Skin of body (tissue), 2 donors: ENCODE results near the gene EXTL1. TPM values are rescaled to one million over a fixed set of nuclear protein-coding genes. Genes with fewer than 3 reads are reported as not detected.
"Not testable (repeated sequence)": the region's sequence is repeated elsewhere in the genome, so short reads cannot be mapped to it uniquely, and the experiment has no call there.

Experiments used
- DNase-seq: peaks from one replicate; lab custom pipeline; 2025; lab: John Stamatoyannopoulos, UW
- total RNA-seq: library from RNA; depleted of rRNA; stranded (reverse); fragments of >200 nt; gene quantifications from one replicate; pipeline ENCODE4 v1.2.3, GENCODE V29; 2014

The EXTL1 gene, protein sequence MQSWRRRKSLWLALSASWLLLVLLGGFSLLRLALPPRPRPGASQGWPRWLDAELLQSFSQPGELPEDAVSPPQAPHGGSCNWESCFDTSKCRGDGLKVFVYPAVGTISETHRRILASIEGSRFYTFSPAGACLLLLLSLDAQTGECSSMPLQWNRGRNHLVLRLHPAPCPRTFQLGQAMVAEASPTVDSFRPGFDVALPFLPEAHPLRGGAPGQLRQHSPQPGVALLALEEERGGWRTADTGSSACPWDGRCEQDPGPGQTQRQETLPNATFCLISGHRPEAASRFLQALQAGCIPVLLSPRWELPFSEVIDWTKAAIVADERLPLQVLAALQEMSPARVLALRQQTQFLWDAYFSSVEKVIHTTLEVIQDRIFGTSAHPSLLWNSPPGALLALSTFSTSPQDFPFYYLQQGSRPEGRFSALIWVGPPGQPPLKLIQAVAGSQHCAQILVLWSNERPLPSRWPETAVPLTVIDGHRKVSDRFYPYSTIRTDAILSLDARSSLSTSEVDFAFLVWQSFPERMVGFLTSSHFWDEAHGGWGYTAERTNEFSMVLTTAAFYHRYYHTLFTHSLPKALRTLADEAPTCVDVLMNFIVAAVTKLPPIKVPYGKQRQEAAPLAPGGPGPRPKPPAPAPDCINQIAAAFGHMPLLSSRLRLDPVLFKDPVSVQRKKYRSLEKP
- 0.69 TPM for total RNA-seq

DNA sequence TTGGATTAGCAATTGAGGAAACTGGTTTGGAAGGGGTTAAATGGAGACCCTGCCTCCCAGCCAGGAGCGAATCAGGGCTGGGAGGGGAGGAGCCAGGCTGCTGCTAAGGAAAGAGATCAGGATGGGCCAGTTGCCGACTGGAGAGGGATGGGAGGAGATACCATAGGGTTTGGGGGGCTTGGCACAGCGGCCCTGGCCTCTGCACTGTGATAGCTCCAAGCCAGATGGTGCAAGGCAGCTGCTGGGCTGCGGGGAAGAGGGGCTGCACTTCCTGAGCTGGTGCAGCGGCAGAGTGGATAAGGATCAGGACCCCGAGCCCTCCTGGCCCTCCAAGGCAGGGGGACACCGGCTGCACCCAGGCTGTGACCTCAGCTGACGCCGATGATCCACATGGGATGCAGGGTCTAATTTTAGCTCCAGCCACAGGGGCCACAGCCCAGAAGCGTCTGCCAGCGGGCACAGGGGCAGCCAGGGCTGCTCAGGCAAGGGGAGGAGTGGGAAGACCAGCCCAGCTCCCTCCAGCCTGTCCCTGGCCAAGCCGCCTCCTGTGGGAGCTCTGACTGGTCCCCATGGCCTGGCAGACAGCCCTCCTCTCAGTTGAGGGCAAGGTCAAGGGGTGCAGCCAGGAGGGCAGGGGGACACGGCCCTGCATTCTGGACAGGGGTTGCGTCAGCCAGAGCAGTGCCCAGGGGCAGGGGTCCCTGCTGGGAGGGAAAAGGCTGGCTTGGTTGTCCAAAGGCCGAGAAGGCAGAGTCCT is at the start of gene EXTL1:
Gene EXTL1, plus strand, starts transcription at position 129 of the 757 bp plus-strand sequence. CDS start 872 bp downstream, outside the sequence.
- peak; percentile 56 for DNase-seq

DNA sequence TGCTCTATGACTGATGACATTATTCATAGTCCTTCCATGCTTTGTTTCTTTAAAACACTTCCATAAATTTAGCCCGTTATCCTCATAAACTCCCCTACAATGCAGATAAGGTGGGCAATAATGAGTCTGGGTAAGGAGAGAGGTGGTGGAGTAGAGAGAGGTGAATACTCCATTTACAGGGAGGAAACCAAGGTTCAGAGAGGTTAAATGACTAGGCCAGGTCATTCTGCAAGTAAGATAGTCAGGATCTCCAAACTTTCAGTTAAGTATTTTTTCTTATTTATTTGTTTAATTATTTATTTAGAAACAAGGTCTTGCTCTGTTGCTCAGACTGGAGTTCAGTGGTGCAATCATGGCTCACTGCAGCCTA is 49.8 kb upstream of the EXTL1 start:
- DNase-seq = no peak

DNA sequence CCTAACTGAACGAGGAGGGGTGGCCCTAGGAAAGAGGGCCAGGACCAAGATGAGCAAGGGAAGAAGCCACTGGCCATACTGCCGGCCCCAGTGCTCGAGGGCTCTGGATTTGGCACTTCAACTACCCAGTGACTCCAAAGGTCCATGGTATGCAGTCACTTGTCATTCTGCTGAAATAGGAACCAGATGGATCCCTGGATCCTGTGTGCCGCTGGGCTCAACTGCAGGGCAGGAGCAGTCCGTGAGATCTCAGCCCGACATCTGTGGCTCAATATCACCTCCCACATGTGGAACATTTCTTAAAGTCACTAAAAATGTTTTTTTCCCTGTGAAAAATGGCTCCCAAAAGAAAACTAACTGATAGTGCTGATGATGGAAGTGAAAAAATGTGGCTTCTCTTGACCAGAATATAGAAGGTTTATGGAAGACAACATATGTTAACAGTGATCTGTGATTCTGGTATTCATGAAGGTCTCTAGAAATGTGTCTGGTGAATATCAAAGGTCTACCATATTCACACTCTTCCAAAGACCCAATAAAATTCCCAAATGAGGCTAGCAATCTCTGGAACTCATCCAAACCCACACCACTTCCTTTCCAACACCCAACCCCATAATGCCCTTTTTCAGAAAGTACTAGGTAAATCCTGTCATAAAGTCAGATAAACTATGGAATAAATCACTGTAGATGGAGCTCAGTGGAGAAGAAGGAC is 47.8 kb upstream of the EXTL1 start:
- no peak for DNase-seq

DNA sequence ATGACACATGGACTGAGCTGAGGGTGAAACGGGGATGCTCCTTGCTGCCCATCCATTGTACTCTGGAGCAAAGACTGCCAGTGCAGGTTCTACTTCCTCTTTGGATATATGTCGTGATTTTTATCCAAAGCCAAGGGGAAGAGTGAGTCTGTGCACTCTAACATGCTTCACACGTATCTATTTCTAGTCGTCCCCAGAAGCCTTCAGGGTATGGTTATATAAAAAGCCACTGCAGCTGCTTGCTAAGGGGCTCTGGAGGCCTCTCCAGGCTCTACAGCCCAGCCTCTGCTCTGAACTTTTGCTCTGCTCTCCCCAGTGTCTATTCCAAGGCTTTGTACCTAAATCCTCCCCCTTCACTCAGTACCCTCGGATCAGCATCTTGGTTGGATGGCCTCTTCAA is 43.8 kb upstream of the EXTL1 start:
- DNase-seq = no peak

- DNase-seq = no peak
Observed at GRCh38 chr1:25978403-25978802, 43.2 kb upstream of the EXTL1 start.

GRCh38 chr1:25979210-25979609 is 42.4 kb upstream of the EXTL1 start:
- DNase-seq = no peak

DNA sequence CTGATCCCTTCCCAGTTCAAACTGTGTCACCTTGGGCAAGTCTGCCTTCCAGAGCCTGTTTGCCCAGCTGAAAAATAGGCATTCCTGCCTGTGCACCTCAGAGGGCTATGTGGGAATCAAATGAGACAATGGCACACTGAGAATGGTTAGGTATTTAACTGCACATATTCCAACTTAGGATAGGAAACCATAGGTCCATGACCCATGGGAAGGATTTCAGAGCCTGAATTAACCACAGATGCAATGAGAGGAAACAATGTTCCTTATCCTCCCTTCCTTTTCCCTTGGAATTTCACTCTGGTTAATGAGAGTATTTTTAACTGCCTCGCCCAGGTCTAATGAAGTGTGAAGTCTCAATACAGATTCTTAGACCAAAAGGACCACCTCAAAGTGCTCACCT is 36.4 kb upstream of the EXTL1 start:
- no peak for DNase-seq

- no peak for DNase-seq
Observed at GRCh38 chr1:25985670-25986069, 35.9 kb upstream of the EXTL1 start.

DNA sequence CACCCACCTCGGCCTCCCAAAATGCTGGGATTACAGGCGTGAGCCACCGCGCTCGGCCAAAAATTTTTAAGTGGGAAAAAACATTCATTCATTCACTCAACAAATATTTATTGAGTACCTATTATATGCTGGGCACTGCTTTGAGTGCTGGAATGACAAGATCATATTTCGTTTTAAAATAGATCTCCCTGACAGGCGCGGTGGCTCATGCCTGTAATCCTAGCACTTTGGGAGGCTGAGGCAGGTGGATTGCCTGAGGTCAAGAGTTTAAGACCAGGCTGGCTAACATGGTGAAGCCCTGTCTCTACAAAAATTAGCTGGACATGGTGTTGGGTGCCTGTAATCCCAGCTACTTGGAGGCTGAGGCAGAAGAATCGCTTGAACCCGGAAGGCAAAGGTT is 34.8 kb upstream of the EXTL1 start:
- not testable (repeated sequence) for DNase-seq

DNA sequence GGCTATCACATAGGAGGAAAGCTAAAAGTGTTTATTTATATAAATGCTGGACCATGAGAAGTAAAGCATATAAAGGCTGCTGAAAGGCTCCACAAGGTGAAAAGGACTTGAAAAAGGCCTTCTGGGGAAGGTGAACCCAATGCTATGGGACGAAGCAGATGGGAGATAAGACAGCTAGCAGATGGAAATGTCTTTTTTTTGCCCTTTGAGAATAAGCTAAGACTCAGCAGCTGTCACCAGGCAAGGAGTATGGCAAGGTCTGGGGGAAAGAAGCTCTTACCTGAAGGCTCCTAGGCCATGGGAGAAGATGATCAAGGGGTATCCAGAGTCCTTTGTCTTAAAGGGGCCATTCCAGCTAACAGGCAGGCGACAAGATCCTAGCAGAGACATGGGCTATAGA is 33.6 kb upstream of the EXTL1 start:
- no peak for DNase-seq

GRCh38 chr1:25989440-25990234 is 31.9 kb upstream of the EXTL1 start:
- no peak for DNase-seq

- DNase-seq = no peak
Observed at GRCh38 chr1:25990251-25990650, 31.3 kb upstream of the EXTL1 start.

GRCh38 chr1:25990702-25991395 is 30.7 kb upstream of the EXTL1 start:
- DNase-seq = no peak

GRCh38 chr1:25991937-25992688 is 29.5 kb upstream of the EXTL1 start:
- no peak for DNase-seq

- DNase-seq = no peak
Observed at GRCh38 chr1:25992689-25993171, 28.8 kb upstream of the EXTL1 start.

GRCh38 chr1:25993197-25993951 is 28.2 kb upstream of the EXTL1 start:
- no peak for DNase-seq

DNA sequence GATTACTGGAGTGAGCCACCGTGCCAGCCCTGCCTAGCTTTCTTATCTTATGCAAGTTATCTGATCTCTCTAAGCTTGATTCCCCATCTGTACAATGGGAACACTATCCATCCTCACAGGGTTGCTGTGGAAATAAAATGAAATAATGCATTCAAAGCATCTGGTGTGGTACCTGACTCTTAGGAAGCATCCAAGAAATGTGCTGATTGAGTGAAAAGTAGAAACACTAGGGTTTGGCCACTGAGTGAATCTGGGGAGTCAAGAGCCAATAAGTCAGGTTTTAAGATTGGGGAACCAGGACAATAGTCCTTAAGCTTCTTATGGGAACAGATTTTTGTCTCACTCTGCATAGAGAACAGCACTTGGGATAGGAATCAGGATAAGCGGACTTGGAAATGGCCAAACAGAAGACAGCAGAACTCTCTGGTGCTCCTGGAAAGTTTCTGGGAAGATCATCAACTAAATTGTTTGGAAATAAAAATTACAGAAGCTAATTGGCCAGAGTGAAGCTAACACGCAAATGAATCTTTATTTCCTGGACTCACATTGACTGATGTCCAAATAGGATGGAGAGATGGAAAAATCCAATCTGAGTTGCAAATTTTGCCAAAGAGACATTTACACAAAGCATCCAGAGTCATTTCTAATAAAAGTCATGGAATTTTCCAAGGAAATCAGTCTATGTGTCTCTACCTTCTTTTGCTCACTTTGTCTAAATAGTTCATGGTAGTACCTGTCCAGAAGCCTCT is 27.0 kb upstream of the EXTL1 start:
- no peak for DNase-seq
